Lung microvascular endothelial cell (primary cell): ENCODE results near the gene LDLRAD1. TPM values are rescaled to one million over a fixed set of nuclear protein-coding genes. Genes with fewer than 3 reads are reported as not detected.

Source experiments
- total RNA-seq: library from RNA; depleted of rRNA; stranded (reverse); fragments of >200 nt; gene quantifications from 2 replicates; pipeline ENCODE4 v1.2.1, GENCODE V29; 2014

LDLRAD1 gene
- total RNA-seq, 1 donor from 2014 or later = not detected

Other genes starting within 250 kb of the LDLRAD1 start
- gene NDC1, start 179.9 kb downstream of the LDLRAD1 start, total RNA-seq = 8.5 and 13.7 TPM in 2 replicates
- 12.2 and 19.4 TPM in 2 replicates for gene YIPF1, start 128.4 kb downstream of the LDLRAD1 start, total RNA-seq
- gene DIO1, start 124.0 kb downstream of the LDLRAD1 start, total RNA-seq = not detected in 2 replicates
- gene IFT25, start 72.5 kb downstream of the LDLRAD1 start, total RNA-seq = 12.4 and 14.5 TPM in 2 replicates
- gene LRRC42, start 71.8 kb downstream of the LDLRAD1 start, total RNA-seq = 17.2 and 22.0 TPM in 2 replicates
- gene TMEM59, start 35.0 kb upstream of the LDLRAD1 start, total RNA-seq = 198 and 425 TPM in 2 replicates
- gene TCEANC2, start 35.4 kb upstream of the LDLRAD1 start, total RNA-seq = 1.7 and 1.8 TPM in 2 replicates
- gene CDCP2, start 134.8 kb upstream of the LDLRAD1 start, total RNA-seq = under 0.01 and 0.22 TPM in 2 replicates
- 2.6 and 4.2 TPM in 2 replicates for gene CYB5RL, start 181.8 kb upstream of the LDLRAD1 start, total RNA-seq
- gene MRPL37, start 182.0 kb upstream of the LDLRAD1 start, total RNA-seq = 35.5 and 46.2 TPM in 2 replicates